HEK293 (cell line): Measurements from ENCODE around the gene HGF.

Experiments used
- CTCF ChIA-PET: fragments of 350-600 bp; formaldehyde crosslinking; extraction: SDS; loops from one replicate; lab custom pipeline; 2021; ENCODE audit warnings: antibody characterized with exemption; lab: Yijun Ruan, JAX
- POLR2A ChIA-PET: fragments of 300-600 bp; formaldehyde crosslinking; extraction: SDS; loops from one replicate; lab custom pipeline; 2020; ENCODE audit warnings: antibody characterized with exemption, inconsistent platforms; lab: Yijun Ruan, JAX
- H3K27ac ChIP-seq: fragments of 200-500 bp; sonication (Bioruptor generic); 2 replicates; pipeline ENCODE4 v1.5.1; 2014; ENCODE audit warnings: low read depth, low read length, control low read depth, inconsistent platforms; ENCODE audit errors: extremely low read depth
- H3K36me3 ChIP-seq, 2 experiments: fragments of 200-500 bp in 1 of 2; sonication (Bioruptor generic) in 1 of 2; 1 replicate in 1 of 2; 2 replicates in 1 of 2; pipeline ENCODE4 v1.5.1; 2014 to 2017; ENCODE audit warnings: inconsistent platforms in 2 of 2, low read length in 2 of 2; ENCODE audit not compliant: control insufficient read depth in 2 of 2, insufficient read depth in 1 of 2
- H3K4me1 ChIP-seq: fragments of 200-500 bp; sonication (Bioruptor generic); 2 replicates; pipeline ENCODE4 v1.5.1; 2014; ENCODE audit warnings: mild to moderate bottlenecking, low read length, inconsistent platforms; ENCODE audit not compliant: control insufficient read depth, insufficient read depth
- H3K4me3 ChIP-seq: 2 replicates; pipeline ENCODE4 v1.5.1; 2011; ENCODE audit warnings: low read depth, mild to moderate bottlenecking, control low read depth, low read length, moderate library complexity
- H3K9me3 ChIP-seq: fragments of 200-500 bp; sonication (Bioruptor generic); 2 replicates; pipeline ENCODE4 v1.5.1; 2014; ENCODE audit warnings: low read depth, low read length, inconsistent platforms; ENCODE audit not compliant: control insufficient read depth, insufficient read depth
- GFI1B ChIP-seq: fragments of 450-650 bp; formaldehyde crosslinking; IDR thresholded peaks from 2 replicates; pipeline ENCODE4 v1.5.1; 2016; ENCODE audit warnings: missing biosample characterization, missing genetic modification characterization
- HOXD13 ChIP-seq: sonication (generic); formaldehyde crosslinking; IDR thresholded peaks from 2 replicates; pipeline ENCODE4 v1.8.0; 2022; ENCODE audit warnings: missing genetic modification reagents, borderline replicate concordance
- INSM2 ChIP-seq: fragments of 450-650 bp; formaldehyde crosslinking; IDR thresholded peaks from 2 replicates; pipeline ENCODE4 v1.5.1; 2016; ENCODE audit warnings: missing biosample characterization, missing genetic modification characterization
- KLF7 ChIP-seq: fragments of 450-650 bp; formaldehyde crosslinking; IDR thresholded peaks from 2 replicates; pipeline ENCODE4 v1.5.1; 2016; ENCODE audit warnings: missing biosample characterization, missing genetic modification characterization, borderline replicate concordance
- PATZ1 ChIP-seq: fragments of 450-650 bp; formaldehyde crosslinking; IDR thresholded peaks from 2 replicates; pipeline ENCODE4 v1.5.1; 2016; ENCODE audit warnings: missing biosample characterization, missing genetic modification characterization
- ZNF10 ChIP-seq: fragments of 450-650 bp; formaldehyde crosslinking; IDR thresholded peaks from 2 replicates; pipeline ENCODE4 v1.5.1; 2017; ENCODE audit warnings: missing biosample characterization, missing genetic modification characterization
- ZNF112 ChIP-seq: fragments of 450-650 bp; formaldehyde crosslinking; IDR thresholded peaks from 2 replicates; pipeline ENCODE4 v1.5.0; 2017; ENCODE audit warnings: missing biosample characterization, missing genetic modification characterization
- ZNF16 ChIP-seq: fragments of 450-650 bp; formaldehyde crosslinking; IDR thresholded peaks from 2 replicates; pipeline ENCODE4 v1.5.1; 2016; ENCODE audit warnings: low read depth, missing biosample characterization, missing genetic modification characterization
- ZNF23 ChIP-seq: fragments of 450-650 bp; formaldehyde crosslinking; IDR thresholded peaks from 2 replicates; pipeline ENCODE4 v1.5.1; 2016; ENCODE audit warnings: missing biosample characterization, missing genetic modification characterization, borderline replicate concordance
- ZNF239 ChIP-seq: fragments of 450-650 bp; formaldehyde crosslinking; IDR thresholded peaks from 2 replicates; pipeline ENCODE4 v1.5.1; 2016; ENCODE audit warnings: missing biosample characterization, missing genetic modification characterization
- ZNF24 ChIP-seq: fragments of 450-650 bp; formaldehyde crosslinking; IDR thresholded peaks from 2 replicates; pipeline ENCODE4 v1.5.1; 2016; ENCODE audit warnings: missing biosample characterization, missing genetic modification characterization
- ZNF26 ChIP-seq: fragments of 450-650 bp; formaldehyde crosslinking; IDR thresholded peaks from 2 replicates; pipeline ENCODE4 v1.5.1; 2016; ENCODE audit warnings: missing biosample characterization, missing genetic modification characterization
- ZNF350 ChIP-seq: fragments of 450-650 bp; formaldehyde crosslinking; IDR thresholded peaks from 2 replicates; pipeline ENCODE4 v1.5.0; 2017; ENCODE audit warnings: missing biosample characterization, mild to moderate bottlenecking, missing genetic modification characterization
- ZNF362 ChIP-seq: fragments of 450-650 bp; formaldehyde crosslinking; IDR thresholded peaks from 2 replicates; pipeline ENCODE4 v1.5.1; 2016; ENCODE audit warnings: missing biosample characterization, missing genetic modification characterization
- ZNF391 ChIP-seq: fragments of 450-650 bp; formaldehyde crosslinking; IDR thresholded peaks from 2 replicates; pipeline ENCODE4 v1.5.1; 2016; ENCODE audit warnings: low read depth, missing biosample characterization, missing genetic modification characterization, borderline replicate concordance
- ZNF558 ChIP-seq: fragments of 450-650 bp; formaldehyde crosslinking; IDR thresholded peaks from 2 replicates; pipeline ENCODE4 v1.5.1; 2016; ENCODE audit warnings: missing biosample characterization, missing genetic modification characterization
- ZNF560 ChIP-seq: fragments of 450-650 bp; formaldehyde crosslinking; IDR thresholded peaks from 2 replicates; pipeline ENCODE4 v1.5.1; 2017; ENCODE audit warnings: missing biosample characterization, missing genetic modification characterization, borderline replicate concordance
- ZNF777 ChIP-seq: fragments of 450-650 bp; formaldehyde crosslinking; IDR thresholded peaks from 2 replicates; pipeline ENCODE4 v1.5.1; 2017; ENCODE audit warnings: missing biosample characterization, missing genetic modification characterization, borderline replicate concordance

Gene HGF

GRCh38 chr7:81736091-81736490, 33.8 kb downstream of the HGF start (continued):
- TF ChIP-seq ZNF362 (tag by site-specific recombination) (no peak), KLF7 (tag by site-specific recombination) (no peak), ZNF558 (no peak), ZNF16 (tag by site-specific recombination) (no peak), ZNF239 (no peak), ZNF560 (tag by site-specific recombination) (no peak), ZNF391 (tag by site-specific recombination) (no peak), ZNF24 (tag by site-specific recombination) (no peak), ZNF23 (tag by site-specific recombination) (no peak)

GRCh38 chr7:81725812-81726127, 44.1 kb downstream of the HGF start:
- no peak overlapping the region for H3K4me3 ChIP-seq
- H3K36me3 ChIP-seq = no peaks in the 10 kb centered on the region
- POLR2A ChIA-PET = no interaction called here
- H3K4me1 ChIP-seq = no peaks in the 10 kb centered on the region
- H3K9me3 ChIP-seq = no peaks in the 10 kb centered on the region
- no peak overlapping the region for H3K27ac ChIP-seq
- TF ChIP-seq HOXD13 (CRISPR knock-in tag) (no peak), ZNF112 (tag by site-specific recombination) (no peak), ZNF560 (tag by site-specific recombination) (no peak), INSM2 (tag by site-specific recombination) (no peak), GFI1B (no peak), ZNF350 (tag by site-specific recombination) (no peak), ZNF777 (tag by site-specific recombination) (no peak), ZNF10 (tag by site-specific recombination) (no peak), ZNF26 (tag by site-specific recombination) (no peak), PATZ1 (tag by site-specific recombination) (no peak)
- CTCF ChIA-PET = interaction anchor here (0.7 kb wide), 1 partner anchor 291 kb away, joined by 3 read pairs; no protein-coding TSS in a partner anchor
